Glutamatergic neuron (in vitro differentiated cells): ENCODE results near the gene ABHD18. TPM values are rescaled to one million over a fixed set of nuclear protein-coding genes. Genes with fewer than 3 reads are reported as not detected.
"Not testable (repeated sequence)": the region's sequence is repeated elsewhere in the genome, so short reads cannot be mapped to it uniquely, and the experiment has no call there.

Experiments
- DNase-seq: peaks from one replicate; pipeline ENCODE4 v3.0.0; 2022
- H3K27ac Mint-ChIP-seq: one replicate; pipeline ENCODE4 v1.8.0; 2020; ENCODE audit warnings: mild to moderate bottlenecking, mixed read lengths, inconsistent platforms; ENCODE audit not compliant: unreplicated experiment
- H3K27me3 Mint-ChIP-seq: one replicate; pipeline ENCODE4 v1.8.0; 2020; ENCODE audit warnings: mild to moderate bottlenecking, moderate library complexity, mixed read lengths, inconsistent platforms; ENCODE audit not compliant: unreplicated experiment
- H3K36me3 Mint-ChIP-seq: one replicate; pipeline ENCODE4 v1.8.0; 2020; ENCODE audit warnings: mild to moderate bottlenecking, mixed read lengths, inconsistent platforms; ENCODE audit not compliant: unreplicated experiment
- H3K4me1 Mint-ChIP-seq: one replicate; pipeline ENCODE4 v1.8.0; 2020; ENCODE audit warnings: mild to moderate bottlenecking, low read depth, mixed read lengths, inconsistent platforms; ENCODE audit not compliant: unreplicated experiment
- H3K4me3 Mint-ChIP-seq: one replicate; pipeline ENCODE4 v1.8.0; 2020; ENCODE audit warnings: mild to moderate bottlenecking, mixed read lengths, inconsistent platforms; ENCODE audit not compliant: unreplicated experiment
- H3K9me3 Mint-ChIP-seq: one replicate; pipeline ENCODE4 v1.8.0; 2020; ENCODE audit warnings: mild to moderate bottlenecking, moderate library complexity, mixed read lengths, inconsistent platforms; ENCODE audit not compliant: unreplicated experiment
- total RNA-seq: library from RNA; stranded (reverse); fragmentation: NEBNext Ultra II Directional; extraction: Animal tissue kit (Norgen Biotek cat#: 25700); gene quantifications from one replicate; pipeline ENCODE4 v1.2.1, GENCODE V29; 2021; ENCODE audit not compliant: unreplicated experiment
- TF ChIP-seq, protein P1 (sequence below): fragments of 200-600 bp; sonication (generic); IDR thresholded peaks from one replicate; pipeline ENCODE4 v1.5.0; 2021; ENCODE audit not compliant: partially characterized antibody, unreplicated experiment

The ABHD18 gene
- total RNA-seq, 1 donor from 2014 or later = 9.7 TPM

DNA sequence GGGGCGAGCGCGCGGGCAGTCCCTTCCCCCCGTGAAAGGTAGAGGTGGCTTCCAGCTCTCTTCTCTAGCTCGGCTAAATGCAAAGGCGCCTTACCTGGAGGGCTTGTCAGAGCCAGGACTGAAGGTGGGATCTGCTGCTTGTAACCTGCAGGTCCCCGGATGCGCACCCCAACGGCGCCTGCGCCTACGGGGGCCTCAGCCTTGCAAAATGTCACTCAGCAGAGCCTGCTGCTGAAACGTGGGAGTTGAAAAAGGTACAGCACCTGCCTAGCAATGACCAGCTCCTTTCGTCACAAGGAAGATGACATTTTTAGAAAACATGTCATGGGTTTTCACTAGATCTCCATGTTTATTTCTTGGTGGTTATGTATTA, 583 bp downstream of the ABHD18 start:
- TF ChIP-seq, protein P1, sequence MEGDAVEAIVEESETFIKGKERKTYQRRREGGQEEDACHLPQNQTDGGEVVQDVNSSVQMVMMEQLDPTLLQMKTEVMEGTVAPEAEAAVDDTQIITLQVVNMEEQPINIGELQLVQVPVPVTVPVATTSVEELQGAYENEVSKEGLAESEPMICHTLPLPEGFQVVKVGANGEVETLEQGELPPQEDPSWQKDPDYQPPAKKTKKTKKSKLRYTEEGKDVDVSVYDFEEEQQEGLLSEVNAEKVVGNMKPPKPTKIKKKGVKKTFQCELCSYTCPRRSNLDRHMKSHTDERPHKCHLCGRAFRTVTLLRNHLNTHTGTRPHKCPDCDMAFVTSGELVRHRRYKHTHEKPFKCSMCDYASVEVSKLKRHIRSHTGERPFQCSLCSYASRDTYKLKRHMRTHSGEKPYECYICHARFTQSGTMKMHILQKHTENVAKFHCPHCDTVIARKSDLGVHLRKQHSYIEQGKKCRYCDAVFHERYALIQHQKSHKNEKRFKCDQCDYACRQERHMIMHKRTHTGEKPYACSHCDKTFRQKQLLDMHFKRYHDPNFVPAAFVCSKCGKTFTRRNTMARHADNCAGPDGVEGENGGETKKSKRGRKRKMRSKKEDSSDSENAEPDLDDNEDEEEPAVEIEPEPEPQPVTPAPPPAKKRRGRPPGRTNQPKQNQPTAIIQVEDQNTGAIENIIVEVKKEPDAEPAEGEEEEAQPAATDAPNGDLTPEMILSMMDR = no peak
- Mint-ChIP-seq H3K9me3 (peaks cover 5% of the 10 kb centered on the region), H3K27me3 (no peaks in the 10 kb centered on the region), H3K4me1 (no peaks in the 10 kb centered on the region), H3K36me3 (no peaks in the 10 kb centered on the region), H3K27ac (peak overlapping the region; percentile 90), H3K4me3 (peak overlapping the region; percentile 90)
- DNase-seq = peak; percentile 68

- TF ChIP-seq, protein P1 = no peak
- Mint-ChIP-seq H3K27ac (no peak overlapping the region), H3K27me3 (no peaks in the 10 kb centered on the region), H3K36me3 (no peaks in the 10 kb centered on the region), H3K4me1 (no peaks in the 10 kb centered on the region), H3K4me3 (peak overlapping the region; percentile 60), H3K9me3 (peaks cover 5% of the 10 kb centered on the region)
- no peak for DNase-seq
Observed at GRCh38 chr4:127967141-127967775, 2.1 kb downstream of the ABHD18 start.

GRCh38 chr4:127968586-127968985, 3.4 kb downstream of the ABHD18 start:
- Mint-ChIP-seq H3K9me3 (peaks cover 5% of the 10 kb centered on the region), H3K4me1 (no peaks in the 10 kb centered on the region), H3K27ac (no peak overlapping the region), H3K36me3 (no peaks in the 10 kb centered on the region), H3K4me3 (no peak overlapping the region), H3K27me3 (no peaks in the 10 kb centered on the region)
- TF ChIP-seq, protein P1 = no peak
- no peak for DNase-seq

DNA sequence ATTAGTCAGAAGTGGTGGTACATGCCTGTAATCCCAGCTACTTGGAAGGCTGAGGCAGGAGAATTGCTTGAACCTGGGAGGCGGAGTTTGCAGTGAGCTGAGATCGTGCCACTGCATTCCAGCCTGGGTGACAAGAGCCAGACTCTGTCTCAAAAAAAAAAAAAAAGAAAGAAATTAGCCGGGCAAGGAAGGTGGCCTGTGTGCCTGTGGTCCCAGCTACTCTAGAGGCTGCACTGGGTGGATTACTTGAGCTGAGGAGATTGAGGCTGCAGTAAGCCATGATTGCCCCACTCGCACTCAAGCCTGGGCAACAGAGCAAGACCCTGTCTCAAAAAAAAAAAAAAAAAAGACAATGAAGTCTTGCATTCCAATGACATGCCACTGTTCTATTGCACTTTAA, 5.7 kb downstream of the ABHD18 start:
- not testable (repeated sequence) for H3K27me3 Mint-ChIP-seq, H3K36me3 Mint-ChIP-seq, DNase-seq, H3K4me3 Mint-ChIP-seq, H3K9me3 Mint-ChIP-seq, H3K4me1 Mint-ChIP-seq, H3K27ac Mint-ChIP-seq

GRCh38 chr4:127975121-127975770, 10.0 kb downstream of the ABHD18 start:
- Mint-ChIP-seq H3K4me3 (no peak overlapping the region), H3K4me1 (no peaks in the 10 kb centered on the region), H3K36me3 (no peaks in the 10 kb centered on the region), H3K9me3 (peaks cover 2% of the 10 kb centered on the region), H3K27ac (no peak overlapping the region), H3K27me3 (no peaks in the 10 kb centered on the region)
- DNase-seq = no peak
- TF ChIP-seq, protein P1 = no peak
